Stimulated activated naive CD8-positive, alpha-beta T cell treated with anti-CD3 and anti-CD28 coated beads, Interleukin-15, Interleukin-2, amounts not matched to agents 100 U/mL and 50 U/mL, for 24 hours (primary cell): ENCODE measurements around the gene PLEKHG5.
"Not testable (repeated sequence)": the region's sequence is repeated elsewhere in the genome, so short reads cannot be mapped to it uniquely, and the experiment has no call there.

Source experiments
- ATAC-seq: fragments of 150-1000 bp; cut with Tn5 transposase; one replicate; pipeline ENCODE4 v1.10.0; 2021
- DNase-seq: peaks from one replicate; pipeline ENCODE4 v3.0.0; 2021

PLEKHG5 gene

DNA sequence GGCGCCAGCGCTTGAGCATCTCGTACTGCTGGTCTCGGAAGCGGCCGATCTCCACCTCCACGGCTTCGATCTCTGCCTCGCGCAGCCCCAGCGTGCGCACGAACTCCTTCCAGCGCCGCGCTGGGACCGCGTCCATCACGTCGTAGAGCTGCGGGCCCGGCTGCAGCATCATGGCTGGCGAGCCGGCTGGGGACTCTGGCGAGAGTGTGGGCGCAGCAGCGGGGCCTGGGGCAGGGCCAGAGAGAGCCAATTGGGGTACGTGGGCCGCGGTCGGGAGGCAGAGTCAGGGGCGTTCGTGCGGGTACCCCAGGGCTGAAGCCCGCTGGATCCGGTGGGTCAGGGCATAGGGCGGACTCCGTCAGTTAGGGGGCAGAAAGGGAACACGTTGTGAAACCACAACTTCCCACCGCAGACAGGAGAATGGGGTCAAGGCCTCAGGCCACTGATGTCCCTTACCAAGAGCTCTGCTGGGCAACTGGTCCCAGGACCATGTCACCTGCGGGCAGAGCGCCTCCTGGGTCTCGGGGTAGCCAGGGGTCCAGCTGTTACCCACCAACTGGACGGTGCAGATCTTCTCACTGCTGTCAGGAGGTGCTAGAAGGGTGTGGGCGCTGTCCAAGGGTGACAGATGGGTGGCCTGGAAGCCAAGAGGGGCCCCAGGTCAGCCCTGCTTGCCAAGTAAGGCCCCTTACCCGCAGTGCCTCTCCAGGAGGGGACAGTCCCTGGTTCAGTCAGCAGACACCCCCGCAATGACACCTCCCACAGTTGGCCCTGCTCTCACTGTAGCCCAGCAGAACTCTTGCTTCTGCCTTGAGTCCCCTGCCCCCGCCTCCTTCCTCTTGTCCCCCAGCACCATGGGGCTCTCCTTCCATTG lies 29.7 kb downstream of the PLEKHG5 start:
- DNase-seq (no peak), ATAC-seq (no peak)

DNA sequence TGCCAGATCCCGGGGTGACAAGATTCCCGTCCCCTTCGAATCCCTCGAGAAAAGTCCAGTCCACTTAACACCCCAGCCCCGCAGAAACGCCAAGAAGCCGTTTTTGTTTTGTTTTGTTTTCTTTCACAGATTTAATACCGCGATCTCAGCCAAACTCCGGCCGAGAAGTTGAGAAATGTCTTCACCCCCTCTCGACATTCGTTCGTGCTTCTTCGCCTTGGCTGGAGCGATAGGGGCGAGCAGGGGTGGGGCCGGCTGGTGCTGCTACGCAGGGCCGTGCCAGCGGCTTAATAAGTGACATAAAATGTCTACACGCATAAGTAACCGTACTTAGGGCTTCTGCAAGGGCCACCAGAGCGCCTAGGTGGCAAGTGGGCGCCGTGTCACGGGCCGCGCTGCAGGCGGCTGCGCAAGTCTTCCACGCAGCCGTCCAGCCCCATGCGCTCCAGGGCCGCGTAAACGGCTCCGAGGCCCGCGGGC lies 30.4 kb downstream of the PLEKHG5 start:
- ATAC-seq = no peak
- DNase-seq = no peak

DNA sequence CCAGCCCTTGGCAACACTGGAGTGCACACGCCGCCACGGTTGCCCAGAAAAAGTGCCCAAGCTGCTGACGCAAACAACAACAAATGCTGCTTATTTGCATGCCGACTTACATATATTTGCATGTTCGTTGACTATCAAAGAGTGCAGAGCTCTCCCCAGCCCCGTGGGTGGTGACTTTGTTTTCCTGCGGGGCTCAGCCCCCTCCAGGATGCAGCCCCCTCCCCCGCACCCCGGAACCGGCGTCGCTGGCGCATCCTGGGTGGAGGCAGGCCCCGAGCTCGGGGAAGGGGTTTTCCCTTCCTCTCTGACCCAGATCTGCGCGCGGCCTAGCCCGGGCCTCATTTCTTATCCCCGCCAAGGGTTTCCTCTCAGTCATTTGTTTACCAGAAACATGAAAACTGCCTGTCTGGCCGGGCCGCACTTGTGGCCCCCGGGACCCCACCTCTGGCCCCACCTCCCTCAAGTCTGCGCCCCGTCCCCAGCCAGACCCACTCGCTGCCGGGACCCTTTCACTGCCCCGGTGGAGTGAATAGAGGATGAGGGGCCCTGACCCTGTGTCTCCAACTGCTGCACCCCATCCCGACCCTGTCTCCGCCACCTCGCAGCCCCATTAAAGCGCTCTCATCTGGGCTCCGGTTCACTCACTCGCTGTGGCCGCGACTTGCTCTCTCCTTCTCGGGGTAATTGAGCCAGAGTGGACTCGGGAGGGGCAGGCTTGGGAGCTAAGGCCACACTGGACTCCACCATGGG lies 31.0 kb downstream of the PLEKHG5 start:
- ATAC-seq (peak; percentile 81), DNase-seq (peak; percentile 81)

DNA sequence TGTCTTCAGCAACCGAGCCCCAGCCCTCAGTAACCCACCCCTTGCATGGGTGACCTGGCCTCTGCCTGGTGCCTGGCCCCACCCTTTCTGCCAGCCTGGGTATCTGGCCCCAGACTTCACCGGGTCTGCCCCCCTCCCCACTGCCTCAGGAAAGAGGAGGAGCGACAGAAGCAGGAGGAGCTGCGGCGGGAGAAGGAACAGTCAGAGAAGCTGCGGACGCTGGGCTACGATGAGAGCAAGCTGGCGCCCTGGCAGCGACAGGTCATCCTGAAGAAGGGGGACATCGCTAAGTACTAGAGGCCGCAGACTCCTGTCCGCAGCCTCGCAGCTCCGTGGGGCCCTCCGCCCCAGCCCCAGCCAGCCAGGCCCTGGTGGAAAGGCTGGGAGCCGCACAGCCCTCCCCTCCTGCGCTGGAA lies 31.6 kb downstream of the PLEKHG5 start:
- ATAC-seq (peak; percentile 14), DNase-seq (peak; percentile 51)

DNA sequence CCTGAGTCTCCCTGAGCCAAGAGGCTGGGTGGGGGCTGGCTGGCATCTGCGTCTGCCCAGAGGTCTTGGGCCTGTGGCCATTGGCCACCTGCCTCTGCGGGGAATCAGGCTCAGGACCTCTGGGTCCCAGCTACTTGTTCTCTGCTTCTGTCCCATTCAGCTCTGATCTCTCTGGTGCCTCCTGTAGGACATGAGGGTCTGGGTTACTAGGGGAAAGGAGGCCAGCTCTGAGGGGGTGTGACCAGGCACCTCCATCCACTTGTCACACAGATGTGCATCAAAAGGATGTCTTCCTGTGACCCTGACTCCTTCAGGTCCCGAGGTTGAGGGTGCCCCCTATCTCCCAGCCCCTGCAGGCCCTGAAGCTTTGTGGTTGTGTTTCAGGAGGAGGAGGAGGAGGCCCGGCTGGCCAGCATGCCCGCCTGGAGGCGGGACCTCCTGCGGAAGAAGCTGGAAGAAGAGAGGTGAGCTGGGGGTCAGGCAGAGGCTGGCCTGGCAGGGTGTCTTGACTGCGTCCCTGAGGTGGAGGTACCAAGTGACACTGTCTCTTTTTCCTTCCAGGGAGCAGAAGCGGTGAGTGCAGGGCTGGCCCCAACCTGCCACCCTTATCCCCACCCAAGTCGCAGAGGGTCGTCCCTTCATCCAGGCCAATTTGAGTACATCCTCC lies 34.5 kb downstream of the PLEKHG5 start:
- no peak for DNase-seq
- no peak for ATAC-seq

DNA sequence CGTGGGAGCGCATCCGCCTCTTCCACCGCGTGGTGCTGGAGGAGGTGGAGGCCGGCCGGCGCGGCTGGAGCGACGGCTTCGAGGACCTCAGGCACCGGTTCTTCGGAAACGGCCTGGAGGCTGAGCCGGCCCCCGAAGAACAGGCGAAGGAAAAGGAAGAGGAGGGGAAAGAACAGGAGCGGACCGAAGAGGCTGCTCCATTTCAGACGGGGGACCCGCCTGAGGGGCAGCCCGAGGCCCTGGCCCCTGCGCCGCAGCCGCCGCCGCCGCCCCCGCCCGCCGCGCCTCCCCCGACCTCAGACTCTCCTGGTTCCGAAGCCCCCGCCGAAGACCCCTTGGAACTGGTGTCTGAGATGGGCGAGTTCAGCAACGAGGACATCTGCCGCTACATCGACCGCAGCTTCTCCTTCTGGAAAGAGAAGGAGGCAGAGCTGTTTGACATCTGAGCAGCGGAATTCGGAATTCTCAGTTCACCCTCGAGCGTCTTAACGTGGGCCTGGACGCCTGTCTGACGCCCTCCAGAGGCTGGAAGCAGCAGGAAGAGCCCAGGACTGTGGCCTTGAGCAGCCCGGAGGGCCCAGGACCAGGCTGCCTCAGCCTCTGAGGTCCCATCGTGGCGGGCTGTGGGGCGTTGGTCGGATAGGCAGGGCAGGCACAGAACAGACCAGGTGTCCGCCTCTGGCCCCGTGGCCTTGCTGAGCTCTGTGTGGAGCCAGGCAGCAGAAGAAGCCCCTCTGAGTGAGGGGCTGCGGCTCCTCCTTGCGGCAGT lies 35.5 kb downstream of the PLEKHG5 start:
- not testable (repeated sequence) for ATAC-seq, DNase-seq

DNA sequence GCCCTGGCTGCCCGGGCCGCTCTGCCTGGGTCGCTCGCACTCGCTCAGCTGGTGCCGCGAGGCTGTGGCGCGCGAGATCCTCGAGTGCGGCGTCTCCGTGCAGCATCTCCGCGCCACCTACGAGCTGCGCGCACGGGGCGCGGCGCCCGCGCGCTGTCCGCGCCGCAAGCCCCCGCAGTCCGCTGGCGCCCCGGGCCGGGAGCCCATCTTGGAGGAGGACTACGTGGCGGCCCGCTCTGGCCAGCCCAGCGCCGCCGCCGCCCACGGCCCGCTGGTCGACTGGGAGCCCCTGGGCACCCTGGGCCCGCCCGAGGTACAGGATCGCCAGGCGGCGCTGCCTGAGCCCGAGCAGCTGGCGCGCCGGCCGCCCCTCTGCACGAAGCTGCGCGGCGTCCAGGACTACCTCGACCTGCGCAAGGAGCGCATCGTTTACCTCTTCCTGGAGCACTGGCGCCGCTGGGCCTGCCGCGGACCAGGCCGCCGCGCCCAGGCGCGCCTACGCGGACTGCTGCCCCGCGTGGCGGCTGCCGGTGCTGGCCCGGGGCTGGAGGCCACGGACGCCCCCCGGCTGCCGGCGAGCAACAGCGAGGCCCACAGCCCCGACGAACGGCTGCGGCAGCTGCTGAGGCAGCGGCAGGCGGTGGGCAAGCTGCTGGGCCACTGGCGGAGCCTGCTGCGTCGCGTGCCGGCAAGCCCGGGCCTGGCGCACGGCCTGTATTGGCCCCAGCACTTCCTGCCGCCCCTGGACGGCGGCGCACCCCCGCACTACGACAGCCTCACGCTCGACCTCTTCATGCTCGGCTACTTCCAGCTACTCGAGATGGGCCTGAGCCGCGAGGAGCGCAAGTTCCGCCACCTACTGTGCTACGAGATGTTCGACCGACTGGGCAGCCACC lies 36.4 kb downstream of the PLEKHG5 start:
- DNase-seq (no peak), ATAC-seq (peak; percentile 16)

DNA sequence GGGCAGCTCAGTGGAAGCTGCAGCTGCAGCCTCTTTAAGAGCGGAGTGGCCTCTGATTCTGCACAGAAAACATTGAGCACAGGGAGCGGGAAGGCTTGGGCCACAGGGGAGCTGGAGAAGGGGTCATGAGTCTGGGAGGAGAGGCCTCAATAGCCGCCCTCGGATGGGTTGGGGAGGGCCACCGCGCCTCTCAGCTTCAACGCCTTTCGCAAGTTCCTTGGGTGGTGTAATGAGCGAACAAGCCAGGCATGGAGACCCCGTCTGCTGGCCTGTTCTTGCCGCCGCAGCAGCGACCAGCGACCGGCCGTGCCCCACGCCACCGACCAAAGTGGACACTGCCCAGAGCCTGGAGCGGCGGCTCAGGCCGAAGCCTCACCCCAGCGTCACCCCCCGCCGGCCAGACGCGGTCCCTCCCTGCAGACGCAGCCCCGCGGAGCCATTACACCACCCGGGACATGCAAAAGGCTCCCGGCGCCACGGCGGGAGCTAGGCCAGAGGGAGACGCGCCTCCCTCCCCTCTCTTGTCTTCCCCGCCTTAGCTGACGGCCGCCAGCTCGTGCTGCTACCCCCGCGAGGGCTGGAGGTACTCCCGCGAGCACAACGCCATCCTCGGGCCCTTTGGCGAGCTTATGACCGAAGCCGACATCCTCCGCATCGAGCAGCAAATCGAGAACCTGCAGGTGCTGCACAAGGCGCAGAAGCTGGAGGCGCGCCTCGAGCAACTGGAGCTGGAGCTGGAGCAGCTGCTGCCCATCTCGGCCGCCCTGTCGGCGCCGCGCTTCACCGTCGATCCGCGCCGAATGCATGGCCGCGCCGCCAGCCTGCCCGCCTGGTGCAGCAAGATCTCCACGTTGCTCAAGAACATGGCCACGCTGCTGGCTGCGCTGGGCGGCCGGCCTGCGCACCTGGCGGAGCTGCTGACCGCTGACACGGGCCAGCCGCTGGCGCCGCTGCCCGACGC lies 37.3 kb downstream of the PLEKHG5 start:
- not testable (repeated sequence) for DNase-seq, ATAC-seq

DNA sequence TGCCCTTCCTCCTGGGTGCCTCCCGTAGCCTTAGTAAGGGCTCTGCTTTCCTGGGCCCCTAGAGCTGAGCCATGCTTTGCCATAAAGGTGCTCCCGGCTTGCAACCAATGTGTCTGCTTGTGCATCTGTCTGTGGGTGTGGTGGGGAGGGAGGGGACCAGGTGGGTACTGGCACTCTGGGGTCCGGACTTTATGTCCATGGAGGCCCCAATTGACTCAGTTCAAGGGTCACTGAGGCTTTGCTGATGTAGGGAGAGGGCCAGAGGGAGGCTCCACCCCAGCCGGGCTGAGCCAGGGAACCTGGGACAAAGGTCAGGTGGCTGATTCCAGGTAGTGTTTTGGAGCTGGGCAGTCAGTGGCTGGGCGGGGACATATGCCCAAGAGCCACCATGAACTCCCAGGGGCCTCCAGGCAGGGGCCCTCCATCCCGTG lies 40.5 kb downstream of the PLEKHG5 start:
- ATAC-seq = no peak

DNA sequence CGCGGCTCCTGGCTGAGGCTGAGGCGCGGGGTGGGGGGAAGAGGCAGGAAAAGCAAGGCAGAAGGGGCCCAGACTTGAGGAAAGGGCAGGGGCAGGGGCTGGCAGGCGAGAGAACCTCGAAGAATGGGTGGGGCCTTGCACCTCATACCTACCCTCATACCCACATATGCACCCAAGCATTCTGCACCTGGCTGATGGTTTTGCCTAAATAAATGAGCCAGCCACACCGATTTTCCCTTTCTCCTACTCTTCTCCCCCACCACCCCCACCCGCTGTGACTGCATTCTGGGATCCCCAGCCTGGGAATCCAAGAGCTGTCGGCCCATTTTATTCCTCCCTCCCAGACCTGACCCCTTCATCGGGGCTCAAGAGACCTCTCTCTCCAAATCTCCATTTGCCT lies 41.0 kb downstream of the PLEKHG5 start:
- not testable (repeated sequence) for ATAC-seq, DNase-seq

More for the DNA sequence above, 40.5 kb downstream of the PLEKHG5 start:
- no peak for DNase-seq

DNA sequence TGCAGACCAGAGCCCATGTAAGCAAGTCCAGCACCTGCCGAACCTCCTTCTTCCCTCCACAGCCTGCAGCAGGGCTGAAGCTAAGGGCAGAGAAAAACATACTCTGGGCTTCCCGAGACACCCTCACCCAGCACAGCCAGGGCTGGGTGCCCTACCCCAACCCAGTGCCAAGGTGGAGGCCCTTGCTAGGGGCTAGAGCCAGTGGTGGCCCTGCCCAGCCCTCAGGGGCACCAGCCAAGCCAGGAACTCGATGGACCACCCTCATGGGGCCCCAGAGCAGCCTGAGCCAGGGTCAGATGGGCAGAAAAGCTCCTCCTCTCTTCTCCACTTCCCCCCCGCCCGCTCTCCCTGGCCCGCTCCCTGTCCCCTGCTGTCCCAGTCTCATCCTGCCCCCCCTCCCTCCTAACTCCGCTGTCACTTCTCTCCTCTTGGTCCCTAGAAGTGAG lies 41.4 kb downstream of the PLEKHG5 start:
- ATAC-seq = no peak

DNA sequence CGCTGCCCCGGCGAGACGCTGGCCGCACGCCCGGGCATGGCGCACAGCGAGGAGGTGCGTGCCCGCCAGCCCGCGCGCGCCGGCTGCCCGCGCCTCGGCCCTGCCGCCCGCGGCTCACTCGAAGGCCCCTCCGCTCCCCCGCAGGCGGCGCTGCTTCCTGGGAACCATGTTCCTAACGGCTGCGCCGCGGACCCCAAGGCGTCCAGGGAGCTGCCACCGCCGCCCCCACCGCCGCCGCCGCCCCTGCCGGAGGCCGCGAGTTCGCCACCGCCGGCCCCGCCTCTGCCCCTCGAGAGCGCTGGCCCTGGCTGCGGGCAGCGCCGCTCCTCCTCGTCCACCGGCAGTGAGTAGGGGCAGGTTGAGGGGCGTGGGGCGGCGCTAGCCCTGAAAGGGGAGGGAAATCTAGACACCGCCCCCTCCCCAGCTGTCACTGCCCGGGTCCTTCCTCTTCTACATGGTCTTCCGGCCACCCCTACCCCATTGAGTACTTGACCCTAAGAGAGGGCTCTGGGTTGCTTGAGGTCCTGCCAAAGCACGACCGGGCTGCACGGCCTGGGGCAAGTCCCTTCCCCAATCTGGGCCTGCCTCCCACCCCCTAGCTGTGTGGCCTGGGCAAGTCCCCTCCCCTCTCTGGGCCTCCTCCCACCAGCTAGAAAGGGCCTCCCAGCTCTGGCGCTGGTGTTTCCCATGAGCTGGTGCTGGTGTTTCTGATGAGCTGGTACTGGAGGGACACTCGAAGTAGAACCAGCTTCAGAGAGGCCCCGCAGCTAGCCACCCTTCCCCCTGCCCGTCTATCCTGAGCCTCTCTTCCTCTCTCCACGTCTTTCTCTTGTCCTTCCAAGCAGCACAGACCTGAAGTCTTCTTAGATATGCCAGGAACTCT lies 42.5 kb downstream of the PLEKHG5 start:
- ATAC-seq (no peak), DNase-seq (no peak)

More for the DNA sequence above, 41.4 kb downstream of the PLEKHG5 start:
- DNase-seq = no peak

DNA sequence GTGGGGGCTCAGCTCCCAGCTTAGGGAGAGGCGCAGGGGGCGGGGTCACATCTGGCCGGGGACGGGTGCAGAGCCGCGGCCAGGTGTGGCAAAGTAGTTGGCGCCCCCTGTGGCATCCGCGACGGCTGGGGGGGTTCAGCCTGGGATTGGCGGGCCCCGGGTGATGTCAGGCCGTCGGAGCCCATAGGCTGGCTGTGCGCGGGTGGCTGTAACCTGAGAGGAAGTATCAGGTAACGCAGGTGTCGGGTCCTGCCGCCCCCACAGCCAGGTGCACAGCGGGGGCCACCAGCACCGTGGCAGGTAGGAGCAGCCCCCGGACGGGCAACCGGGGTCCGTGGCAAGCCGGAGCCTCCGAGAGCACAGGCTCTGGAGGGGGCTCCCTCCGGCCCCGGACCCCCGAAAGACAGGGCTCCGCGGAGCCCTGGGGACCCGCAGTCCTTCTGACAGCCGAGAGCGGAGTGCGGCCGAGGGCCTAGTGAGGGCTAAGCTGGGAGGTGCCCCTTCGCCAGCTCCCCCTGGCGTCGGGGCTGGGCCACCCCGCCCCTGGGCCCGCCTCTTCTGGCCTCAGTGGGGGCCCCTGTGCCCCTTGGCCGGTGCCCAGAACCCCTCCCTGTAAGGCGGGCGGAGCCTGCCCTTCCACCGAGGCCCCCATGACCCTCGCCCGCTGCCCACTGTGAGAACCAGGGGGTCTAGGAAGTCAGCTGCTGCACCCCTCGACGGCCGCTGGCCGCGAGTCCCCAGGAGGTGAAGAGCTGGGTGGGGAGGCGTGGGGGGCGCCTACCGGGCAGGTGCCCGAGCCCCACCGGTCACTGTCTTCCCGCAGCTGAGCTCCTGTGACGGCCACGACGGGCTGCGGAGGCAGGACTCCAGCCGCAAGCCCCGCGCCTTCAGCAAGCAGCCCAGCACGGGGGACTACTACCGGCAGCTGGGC lies 43.4 kb downstream of the PLEKHG5 start:
- no peak for DNase-seq
- no peak for ATAC-seq

DNA sequence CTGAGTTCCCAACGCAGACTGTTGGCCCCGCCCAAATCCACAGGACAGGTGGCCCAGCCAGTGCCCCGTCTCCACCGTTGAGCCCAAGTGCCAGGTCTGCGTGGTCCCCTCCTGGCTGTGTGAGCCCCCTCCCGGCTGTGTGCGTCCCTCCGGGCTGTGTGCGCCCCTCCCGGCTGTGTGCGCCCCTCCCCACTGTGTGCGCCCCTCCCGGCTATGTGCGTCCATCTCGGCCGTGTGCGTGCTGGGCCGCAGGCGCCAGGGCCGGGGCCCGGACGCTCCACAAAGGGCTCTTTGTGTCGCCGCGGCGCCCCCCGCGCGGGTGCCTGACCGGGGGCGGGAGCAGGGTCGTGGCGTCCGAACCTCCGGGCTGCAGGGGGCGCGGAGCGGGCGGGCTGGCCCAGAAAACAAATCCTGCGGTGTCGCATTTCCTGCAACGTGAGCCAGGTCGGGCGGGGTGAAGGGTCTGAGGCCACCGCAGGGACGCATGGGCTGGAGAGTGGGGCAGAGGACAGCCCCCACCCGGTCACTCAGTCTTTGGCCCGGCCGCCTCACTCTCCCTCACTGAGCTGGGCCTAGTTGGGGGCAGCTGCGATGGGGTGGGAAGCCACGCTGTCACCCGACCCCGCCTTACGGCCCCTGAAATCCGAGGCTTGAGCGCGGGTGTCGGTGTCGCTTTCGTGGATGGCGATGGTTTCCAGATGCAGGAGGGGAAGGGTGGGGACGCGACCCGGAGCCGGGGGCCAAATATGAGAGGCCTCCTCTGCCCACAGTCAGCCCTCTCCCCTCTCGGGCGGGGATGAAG lies 44.2 kb downstream of the PLEKHG5 start:
- ATAC-seq = no peak
- no peak for DNase-seq

DNA sequence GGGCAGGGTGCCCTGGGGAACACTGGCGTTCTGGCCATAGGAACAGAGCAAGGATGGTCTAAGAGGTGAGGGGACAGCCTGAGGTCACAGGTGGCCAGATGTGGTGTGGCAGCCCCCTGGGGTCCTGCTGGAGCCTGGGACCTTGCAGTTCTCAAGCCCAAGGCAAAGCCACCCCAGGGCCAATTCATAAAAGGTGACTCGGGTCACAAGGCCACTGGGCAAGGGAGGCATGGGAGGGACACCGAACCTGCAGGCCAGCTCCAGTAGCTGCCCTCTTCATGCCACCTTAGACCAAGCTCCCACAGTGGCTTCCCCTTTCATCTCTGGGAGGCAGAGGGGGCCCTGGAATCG lies 44.8 kb downstream of the PLEKHG5 start:
- ATAC-seq (no peak), DNase-seq (no peak)

DNA sequence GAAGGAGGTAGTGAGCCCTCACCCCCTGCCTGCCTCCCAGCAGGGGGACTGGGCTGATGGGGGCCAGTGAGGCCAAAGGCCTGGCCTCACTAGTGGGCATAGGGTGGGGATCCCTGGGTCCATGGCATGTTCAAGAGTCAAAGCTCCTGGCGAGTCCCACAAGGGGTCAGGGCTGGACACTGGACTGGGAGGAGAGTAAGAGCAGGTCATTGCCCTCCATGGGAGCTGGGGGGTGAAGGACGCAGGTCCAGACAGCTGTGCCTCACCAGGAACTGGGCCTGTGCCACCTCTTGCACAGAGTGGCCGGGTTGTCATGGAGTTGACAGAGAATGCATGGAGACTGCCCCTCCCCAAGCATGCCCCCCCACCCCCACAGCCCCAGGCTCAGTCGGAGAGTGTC lies 45.5 kb downstream of the PLEKHG5 start:
- ATAC-seq, DNase-seq: not testable (repeated sequence)
